IPS DF 6.9 (cell line): ENCODE measurements around the gene RPS6KA5.
"Not testable (repeated sequence)": the region's sequence is repeated elsewhere in the genome, so short reads cannot be mapped to it uniquely, and the experiment has no call there.

Source experiments
- DNase-seq: peaks from one replicate; pipeline ENCODE4 v3.0.0-alpha.2; 2013; ENCODE audit warnings: low read depth, low spot score
- H3K27ac ChIP-seq: one replicate; pipeline ENCODE4 v1.5.1; 2013; ENCODE audit warnings: low read length, control low read depth
- H3K27me3 ChIP-seq: 2 replicates; pipeline ENCODE4 v1.6.1; 2013; ENCODE audit warnings: mild to moderate bottlenecking, low read length; ENCODE audit not compliant: control insufficient read depth, insufficient read depth
- H3K36me3 ChIP-seq: 2 replicates; pipeline ENCODE4 v1.6.1; 2013; ENCODE audit warnings: low read length; ENCODE audit not compliant: control insufficient read depth, insufficient read depth
- H3K4me1 ChIP-seq: 2 replicates; pipeline ENCODE4 v1.6.1; 2013; ENCODE audit warnings: low read length; ENCODE audit not compliant: control insufficient read depth, insufficient read depth
- H3K4me3 ChIP-seq: 2 replicates; pipeline ENCODE4 v1.5.1; 2013; ENCODE audit warnings: mild to moderate bottlenecking, low read length
- H3K9me3 ChIP-seq: 2 replicates; pipeline ENCODE4 v1.6.1; 2013; ENCODE audit warnings: low read length, inconsistent platforms; ENCODE audit not compliant: control insufficient read depth, insufficient read depth
- WGBS: extraction: QIAGEN DNeasy Blood & Tissue Kit; methylation state at CpG from one replicate; pipeline ENCODE4 v1.1.7; 2013; ENCODE audit warnings: mixed read lengths, missing lambda C conversion rate; ENCODE audit not compliant: insufficient read length, insufficient coverage; 5-methylcytosine and 5-hydroxymethylcytosine counted together

RPS6KA5 gene

DNA sequence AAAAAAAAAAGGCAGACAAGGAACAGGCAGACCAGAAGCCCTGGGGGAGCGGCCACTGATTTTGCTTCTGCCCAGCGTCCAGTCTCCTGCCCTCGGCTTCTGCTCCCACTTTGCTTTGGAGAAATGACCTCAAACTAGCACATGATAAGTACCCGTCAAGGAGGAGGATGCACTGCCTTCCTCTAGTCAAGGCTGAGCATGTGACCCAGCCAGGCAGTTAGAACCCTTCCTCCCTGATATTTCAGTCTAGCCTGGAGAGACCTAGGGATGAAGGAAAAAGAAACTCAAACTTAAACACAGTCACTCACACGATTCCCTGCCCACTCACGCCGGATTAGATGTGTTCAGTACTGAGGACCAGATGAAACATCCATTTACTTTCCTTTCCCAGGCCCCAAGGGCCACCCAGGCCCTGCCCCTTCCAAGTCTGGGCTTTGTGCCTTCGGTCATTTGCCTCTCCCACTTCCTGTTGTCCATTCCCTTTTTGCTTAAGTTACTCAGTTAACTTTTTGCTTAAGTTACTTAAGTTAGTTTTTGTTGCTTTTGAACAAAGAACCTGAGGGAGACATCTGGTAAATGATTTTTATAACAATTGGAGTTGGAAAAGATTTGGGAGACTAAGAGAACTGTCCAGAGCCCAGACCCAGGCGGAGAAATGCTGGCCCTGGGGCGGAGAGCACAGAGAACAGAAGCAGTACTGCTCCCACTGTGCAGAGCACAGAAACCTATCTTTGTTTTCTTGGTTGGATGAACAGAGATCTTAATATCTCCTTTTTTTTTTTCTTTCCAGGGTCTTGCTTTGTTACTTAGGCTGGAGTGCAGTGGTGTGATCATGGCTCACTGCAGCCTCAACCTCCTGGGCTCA is 221.2 kb downstream of the RPS6KA5 start:
- no peak for DNase-seq
- Histone ChIP-seq H3K9me3 (no peaks in the 10 kb centered on the region), H3K4me3 (no peak overlapping the region), H3K4me1 (no peaks in the 10 kb centered on the region), H3K27me3 (no peaks in the 10 kb centered on the region), H3K36me3 (no peaks in the 10 kb centered on the region), H3K27ac (no peak overlapping the region)
- WGBS, result no CpG with 5 or more reads among the region's 10 CpGs

DNA sequence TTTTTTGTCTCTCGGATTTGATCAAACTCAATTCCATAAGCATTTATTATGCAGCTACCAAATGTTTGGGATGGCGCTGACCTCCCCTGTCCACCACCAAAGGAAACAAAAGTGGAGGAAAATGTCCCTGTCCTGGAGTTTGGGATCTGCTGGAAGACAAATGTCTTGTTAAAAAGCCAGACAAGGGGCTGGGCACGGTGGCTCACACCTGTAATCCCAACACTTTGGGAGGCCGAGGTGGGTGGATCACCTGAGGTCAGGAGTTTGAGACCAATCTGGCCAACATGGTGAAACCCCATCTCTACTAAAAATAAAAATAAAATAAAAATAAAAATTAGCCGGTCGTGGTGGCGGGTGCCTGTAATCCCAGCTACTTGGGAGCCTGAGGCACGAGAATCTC is 221.9 kb downstream of the RPS6KA5 start:
- H3K27me3 ChIP-seq, H3K4me1 ChIP-seq, H3K27ac ChIP-seq, H3K4me3 ChIP-seq, H3K36me3 ChIP-seq, H3K9me3 ChIP-seq, DNase-seq: not testable (repeated sequence)
- no CpG with 5 or more reads among the region's 8 CpGs for WGBS

DNA sequence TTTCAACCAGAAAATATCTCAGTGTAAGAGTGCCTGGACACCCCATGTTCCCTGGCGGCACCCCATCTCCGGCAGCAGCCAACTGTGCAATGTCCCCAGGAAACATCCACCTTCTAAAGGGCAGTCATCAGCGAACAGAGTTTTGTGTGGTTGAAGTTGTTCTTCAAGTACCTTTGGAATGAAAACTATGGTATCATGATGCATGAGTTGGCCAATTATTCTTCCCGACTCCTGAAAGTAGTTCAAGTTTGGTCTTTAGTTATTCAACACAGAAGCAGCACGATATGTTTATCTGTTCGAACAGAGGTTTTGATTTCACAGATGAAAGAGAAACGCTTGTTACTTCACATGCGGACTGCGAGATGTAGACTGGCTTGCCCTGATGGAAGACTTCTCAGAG is 223.1 kb downstream of the RPS6KA5 start:
- H3K9me3 ChIP-seq, result no peaks in the 10 kb centered on the region
- no CpG with 5 or more reads among the region's 9 CpGs for WGBS
- no peak for DNase-seq
- no peaks in the 10 kb centered on the region for H3K36me3 ChIP-seq
- no peaks in the 10 kb centered on the region for H3K4me1 ChIP-seq
- no peaks in the 10 kb centered on the region for H3K27me3 ChIP-seq
- H3K27ac ChIP-seq, result no peak overlapping the region
- no peak overlapping the region for H3K4me3 ChIP-seq

DNA sequence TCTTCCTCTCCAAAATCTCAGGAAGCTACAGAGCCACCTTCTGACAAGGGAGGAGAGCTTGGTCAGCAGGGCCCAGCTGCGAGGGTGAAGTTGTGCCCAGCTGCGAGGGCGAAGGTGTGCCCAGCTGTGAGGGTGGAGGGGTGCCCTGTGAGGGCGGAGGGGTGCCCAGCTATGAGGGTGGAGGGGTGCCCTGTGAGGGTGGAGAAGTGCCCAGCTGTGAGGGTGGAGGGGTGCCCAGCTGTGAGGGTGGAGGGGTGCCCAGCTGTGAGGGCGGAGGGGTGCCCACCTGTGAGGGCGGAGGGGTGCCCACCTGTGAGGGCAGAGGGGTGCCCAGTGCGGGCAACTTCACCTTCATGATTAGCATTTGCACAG is 223.8 kb downstream of the RPS6KA5 start:
- no peak overlapping the region for H3K27ac ChIP-seq
- DNase-seq, result no peak
- no peak overlapping the region for H3K4me3 ChIP-seq
- no CpG with 5 or more reads among the region's 7 CpGs for WGBS
- no peaks in the 10 kb centered on the region for H3K4me1 ChIP-seq
- H3K9me3 ChIP-seq, result no peaks in the 10 kb centered on the region
- H3K36me3 ChIP-seq, result no peaks in the 10 kb centered on the region
- H3K27me3 ChIP-seq, result no peaks in the 10 kb centered on the region

DNA sequence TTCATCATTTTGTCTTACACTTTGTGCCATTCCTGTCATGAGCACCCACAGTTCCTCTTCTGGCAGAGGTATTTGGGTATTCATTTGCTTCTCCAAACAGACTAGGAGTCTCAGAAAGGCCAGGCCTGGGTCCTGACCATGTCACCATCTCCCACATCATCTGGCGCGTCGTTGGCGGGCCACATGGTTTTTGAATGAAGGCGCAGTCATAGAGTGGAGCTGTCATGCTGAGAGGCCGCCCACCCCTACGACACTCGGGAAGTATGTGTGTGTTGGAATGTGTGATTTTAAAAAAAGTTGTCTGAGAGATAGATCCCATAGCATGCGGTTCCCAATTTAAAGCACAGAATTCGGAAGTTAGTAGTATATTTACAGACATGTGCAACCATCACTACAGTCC is 228.6 kb downstream of the RPS6KA5 start:
- no CpG with 5 or more reads among the region's 10 CpGs for whole genome bisulfite sequencing
- H3K36me3 ChIP-seq, result no peaks in the 10 kb centered on the region
- 0 out of 2 replicates have a peak, but pooled peaks cover 1% of the 10 kb centered on the region for H3K27me3 ChIP-seq
- H3K9me3 ChIP-seq, result no peaks in the 10 kb centered on the region
- DNase-seq, result no peak
- H3K4me3 ChIP-seq, result no peak overlapping the region
- no peak overlapping the region for H3K27ac ChIP-seq
- peaks cover 3% of the 10 kb centered on the region; the same call in 1 of the 2 replicates for H3K4me1 ChIP-seq

DNA sequence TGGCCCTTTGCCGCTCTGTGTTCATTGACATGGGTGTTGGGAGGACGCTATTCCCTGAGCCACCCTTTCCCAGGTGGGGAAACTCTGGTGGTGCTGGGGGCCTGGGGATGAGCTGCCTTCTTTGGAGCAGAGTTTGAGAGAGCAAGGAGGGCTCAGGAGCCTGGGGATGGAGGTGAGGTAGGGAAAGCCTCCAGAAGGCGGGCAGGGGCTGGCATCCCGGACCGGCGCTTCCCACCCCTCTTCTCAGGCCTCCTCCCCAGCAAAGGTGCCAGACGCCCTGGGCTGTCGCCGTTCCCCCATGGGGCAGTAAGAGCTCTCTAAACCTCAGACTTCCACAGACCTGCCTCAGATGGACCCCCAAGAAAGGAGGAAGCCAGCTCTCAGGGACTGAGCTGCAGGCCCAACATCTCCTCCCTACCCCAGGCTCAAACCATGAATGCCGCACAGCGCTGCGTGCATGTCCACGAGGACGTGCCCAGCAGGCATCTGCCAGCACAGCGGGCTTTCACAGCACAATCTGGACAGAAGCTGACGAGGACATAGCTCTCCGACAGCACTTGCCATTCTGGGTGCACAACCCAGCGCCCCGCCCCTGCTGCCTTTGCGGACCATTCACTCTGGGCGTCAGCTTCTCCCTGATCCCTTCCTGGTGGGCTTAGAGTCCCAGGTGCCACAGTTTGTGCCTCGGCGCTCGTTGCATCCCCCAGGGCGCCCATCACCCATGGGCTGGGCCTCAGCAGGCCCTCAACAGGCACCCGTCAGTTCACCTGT is 229.3 kb downstream of the RPS6KA5 start:
- peaks cover 3% of the 10 kb centered on the region; the same call in 1 of the 2 replicates for H3K4me1 ChIP-seq
- no peaks in the 10 kb centered on the region for H3K9me3 ChIP-seq
- peaks cover 1% of the 10 kb centered on the region; the same call in 1 of the 2 replicates for H3K27me3 ChIP-seq
- WGBS, result no CpG with 5 or more reads among the region's 26 CpGs
- no peak for DNase-seq
- no peak overlapping the region for H3K4me3 ChIP-seq
- H3K36me3 ChIP-seq, result no peaks in the 10 kb centered on the region
- H3K27ac ChIP-seq, result no peak overlapping the region

DNA sequence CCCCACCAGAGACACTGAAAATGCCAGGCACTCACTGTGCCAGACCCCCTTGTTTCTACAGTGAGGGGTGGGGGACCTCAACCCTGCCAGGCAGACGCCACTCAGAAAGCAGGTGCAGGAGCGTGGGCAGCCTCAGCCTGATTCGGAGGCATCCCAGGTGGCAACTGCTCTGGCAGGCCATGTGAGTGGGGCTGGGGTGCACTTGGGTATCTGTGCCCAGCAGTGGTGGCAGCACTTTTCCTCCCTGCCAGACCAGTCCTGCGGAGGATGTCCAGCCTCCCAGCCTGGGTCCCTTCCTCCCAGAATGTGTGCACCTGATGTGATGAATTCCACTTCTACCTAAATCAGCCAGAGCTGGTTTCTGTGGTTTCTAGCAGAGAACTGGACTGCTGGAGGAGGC is 230.8 kb downstream of the RPS6KA5 start:
- Histone ChIP-seq H3K4me1 (peaks cover 3% of the 10 kb centered on the region; the same call in 1 of the 2 replicates), H3K36me3 (no peaks in the 10 kb centered on the region), H3K27me3 (peaks cover 1% of the 10 kb centered on the region; the same call in 1 of the 2 replicates), H3K27ac (no peak overlapping the region), H3K4me3 (no peak overlapping the region), H3K9me3 (no peaks in the 10 kb centered on the region)
- DNase-seq, result no peak
- no CpG with 5 or more reads among the region's 4 CpGs for WGBS

DNA sequence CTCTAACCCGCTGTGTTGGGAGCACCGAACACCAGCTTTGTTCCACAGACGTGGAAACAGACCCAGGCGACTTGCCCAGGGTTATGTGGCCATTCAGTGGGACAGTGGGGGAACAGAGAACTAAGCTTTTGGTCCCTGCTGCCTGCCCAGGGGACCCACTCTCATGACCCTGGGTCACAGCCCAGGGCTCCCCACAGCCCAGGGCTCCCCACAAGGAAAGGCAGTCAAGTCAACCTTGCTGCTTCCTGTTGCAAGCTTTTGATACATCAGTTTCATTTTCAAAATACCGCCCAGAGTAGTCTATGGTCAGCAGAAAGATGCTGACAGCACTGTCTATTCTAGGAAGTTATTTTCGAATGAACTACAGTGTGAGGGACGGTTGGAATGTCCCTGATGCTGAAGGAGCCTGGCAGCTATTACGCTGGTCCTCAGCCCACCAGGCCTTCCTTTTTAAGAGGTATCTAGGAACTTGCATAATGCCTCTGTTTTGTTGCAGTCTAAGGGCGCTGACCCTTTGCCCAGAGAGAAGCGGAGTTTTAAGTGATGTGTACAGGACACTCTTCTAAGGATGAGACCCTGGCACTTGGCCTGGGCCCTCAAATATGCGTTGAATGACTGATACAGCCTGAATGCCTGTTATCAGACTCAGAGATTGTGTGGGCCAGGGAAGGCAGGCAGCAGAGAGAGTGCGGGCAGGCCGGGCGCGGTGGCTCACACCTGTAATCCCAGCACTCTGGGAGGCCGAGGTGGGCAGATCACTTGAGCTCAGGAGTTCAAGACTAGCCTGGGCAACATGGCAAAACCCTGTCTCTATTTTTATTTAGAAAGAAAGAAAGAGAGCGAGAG is 231.6 kb downstream of the RPS6KA5 start:
- no CpG with 5 or more reads among the region's 17 CpGs for WGBS
- H3K9me3 ChIP-seq, result no peaks in the 10 kb centered on the region
- no peak overlapping the region for H3K27ac ChIP-seq
- peaks cover 1% of the 10 kb centered on the region; the same call in 1 of the 2 replicates for H3K27me3 ChIP-seq
- H3K4me1 ChIP-seq, result peaks cover 3% of the 10 kb centered on the region; the same call in 1 of the 2 replicates
- H3K36me3 ChIP-seq, result no peaks in the 10 kb centered on the region
- DNase-seq, result no peak
- H3K4me3 ChIP-seq, result no peak overlapping the region

DNA sequence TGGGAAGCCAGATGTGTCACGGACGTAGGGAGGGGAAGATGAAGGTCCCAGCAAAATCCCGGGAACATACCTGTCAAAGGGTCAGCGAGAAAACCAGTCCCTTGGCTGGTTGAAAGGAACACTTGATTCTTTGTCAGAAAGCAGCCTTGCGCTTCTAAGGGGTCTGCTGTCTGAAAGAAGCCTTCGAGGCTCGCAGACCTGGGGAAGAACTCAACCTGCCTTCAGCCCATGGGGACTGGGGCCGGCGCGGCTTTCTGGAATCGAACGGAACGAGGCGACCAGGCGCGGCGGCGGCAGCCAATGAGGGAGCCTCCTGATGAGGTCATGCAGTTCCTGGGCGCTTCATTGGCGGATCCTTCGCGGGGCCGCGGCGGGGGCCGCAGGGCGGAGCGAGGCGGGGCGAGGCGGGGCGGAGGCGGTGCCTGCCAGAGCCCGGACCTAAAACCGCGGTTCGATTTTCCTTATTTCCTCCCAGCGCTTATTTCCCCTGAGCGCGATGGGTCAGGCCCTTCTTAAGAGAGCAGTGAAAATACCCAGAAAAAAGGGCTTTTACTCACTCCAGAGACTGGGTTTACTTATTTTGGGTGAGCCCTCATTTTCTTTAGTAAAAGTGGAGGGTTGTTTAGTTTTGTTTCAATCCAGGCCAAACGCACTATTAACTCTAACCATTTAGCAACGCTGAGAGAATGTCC is 232.4 kb downstream of the RPS6KA5 start:
- Histone ChIP-seq H3K4me3 (no peak overlapping the region; the same call in 1 of the 2 replicates), H3K9me3 (no peaks in the 10 kb centered on the region), H3K36me3 (no peaks in the 10 kb centered on the region), H3K4me1 (peaks cover 3% of the 10 kb centered on the region; the same call in 1 of the 2 replicates), H3K27me3 (peaks cover 1% of the 10 kb centered on the region; the same call in 1 of the 2 replicates), H3K27ac (no peak overlapping the region)
- WGBS, result no CpG with 5 or more reads among the region's 42 CpGs
- DNase-seq, result peak; percentile 70
